HG02885 (cell line): ENCODE results near the gene MVP.
"Not testable (repeated sequence)": the region's sequence is repeated elsewhere in the genome, so short reads cannot be mapped to it uniquely, and the experiment has no call there.

Experiments
- ATAC-seq: cut with Tn5 transposase; IDR thresholded peaks from one replicate; pipeline ENCODE4 v1.9.1; 2021; ENCODE audit warnings: mild to moderate bottlenecking; ENCODE audit not compliant: unreplicated experiment, poor library complexity

Gene MVP

DNA sequence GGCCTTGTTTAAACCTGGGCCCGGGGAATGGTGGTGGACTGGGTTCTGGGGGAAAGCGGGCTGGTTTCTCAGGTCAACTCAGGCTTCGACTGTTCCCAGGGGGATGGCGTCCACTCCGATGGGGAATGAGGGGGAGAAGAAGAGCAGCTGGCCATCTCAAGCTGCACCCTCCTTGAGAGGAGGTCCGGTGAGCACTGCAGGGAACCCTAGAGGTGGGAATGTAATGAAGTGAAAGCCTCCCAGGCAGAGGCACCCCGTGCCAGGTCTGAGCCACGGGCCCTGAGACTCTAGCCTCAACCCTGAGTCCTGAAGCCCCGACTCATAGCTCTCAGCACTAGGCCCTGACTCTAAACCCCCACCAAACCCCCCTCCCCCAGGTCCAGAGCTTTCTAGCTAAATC lies 43.9 kb downstream of the MVP start:
- no peak for ATAC-seq

- ATAC-seq: no peak
These were observed 48.2 kb downstream of the MVP start for GRCh38 chr16:29868396-29869009.

DNA sequence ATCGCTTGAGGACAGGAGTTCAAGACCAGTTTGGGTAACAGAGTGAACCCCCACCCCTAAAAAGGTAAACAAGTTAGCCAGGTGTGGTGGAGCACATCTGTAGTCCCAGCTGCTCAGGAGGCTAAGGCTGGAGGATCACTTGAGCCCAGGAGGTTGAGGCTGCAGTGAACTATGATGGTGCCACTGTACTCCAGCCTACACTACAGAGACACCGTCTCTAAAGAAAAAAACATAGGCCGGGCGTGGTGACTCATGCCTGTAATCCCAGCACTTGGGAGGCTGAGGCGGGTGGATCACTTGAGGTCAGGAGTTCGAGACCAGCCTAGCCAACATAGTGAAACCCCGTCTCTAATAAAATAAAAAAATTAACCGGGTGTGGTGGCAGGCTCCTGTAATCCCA lies 48.8 kb downstream of the MVP start:
- not testable (repeated sequence) for ATAC-seq

GRCh38 chr16:29871822-29872546 lies 51.7 kb downstream of the MVP start:
- no peak for ATAC-seq

- no peak for ATAC-seq
These were observed 53.1 kb downstream of the MVP start for GRCh38 chr16:29873319-29873718.

DNA sequence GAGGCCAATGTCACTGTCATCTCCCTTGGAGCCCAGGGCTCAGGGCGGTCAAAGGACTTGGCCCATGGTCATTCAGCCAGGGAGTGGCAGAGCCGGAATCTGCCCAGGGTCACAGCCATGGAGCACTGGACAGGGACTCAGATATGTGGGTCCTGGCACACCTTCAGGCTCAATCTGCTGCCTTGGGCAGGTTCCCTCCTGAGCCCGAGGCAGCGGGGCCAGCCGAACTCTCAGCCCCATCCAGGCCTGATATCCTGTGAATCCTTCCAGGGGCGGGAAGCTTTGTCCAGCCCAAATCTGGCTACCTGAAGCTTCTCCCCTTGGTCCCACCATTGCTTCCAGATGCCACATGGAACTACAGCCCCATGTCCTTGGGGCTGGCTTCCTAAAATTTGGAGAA lies 54.9 kb downstream of the MVP start:
- no peak for ATAC-seq

DNA sequence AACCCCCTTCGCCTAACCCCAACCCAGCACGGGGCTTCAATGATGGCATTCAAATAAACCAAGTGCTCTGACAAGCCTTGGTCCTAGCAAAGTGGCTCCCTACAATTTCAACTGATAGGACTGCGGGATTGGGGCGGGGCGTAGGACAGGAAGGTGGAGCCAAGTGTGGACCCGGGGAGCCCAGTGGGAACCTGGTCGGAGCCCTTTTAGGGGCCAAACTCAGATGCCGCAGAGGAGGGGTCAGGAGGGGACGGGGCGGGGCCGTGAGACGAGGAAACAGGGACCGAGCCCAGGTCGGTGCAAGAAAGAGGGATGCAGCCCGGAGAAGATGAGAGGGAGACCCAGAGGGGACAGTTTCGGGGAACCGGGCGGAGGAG lies 55.9 kb downstream of the MVP start:
- ATAC-seq: no peak

DNA sequence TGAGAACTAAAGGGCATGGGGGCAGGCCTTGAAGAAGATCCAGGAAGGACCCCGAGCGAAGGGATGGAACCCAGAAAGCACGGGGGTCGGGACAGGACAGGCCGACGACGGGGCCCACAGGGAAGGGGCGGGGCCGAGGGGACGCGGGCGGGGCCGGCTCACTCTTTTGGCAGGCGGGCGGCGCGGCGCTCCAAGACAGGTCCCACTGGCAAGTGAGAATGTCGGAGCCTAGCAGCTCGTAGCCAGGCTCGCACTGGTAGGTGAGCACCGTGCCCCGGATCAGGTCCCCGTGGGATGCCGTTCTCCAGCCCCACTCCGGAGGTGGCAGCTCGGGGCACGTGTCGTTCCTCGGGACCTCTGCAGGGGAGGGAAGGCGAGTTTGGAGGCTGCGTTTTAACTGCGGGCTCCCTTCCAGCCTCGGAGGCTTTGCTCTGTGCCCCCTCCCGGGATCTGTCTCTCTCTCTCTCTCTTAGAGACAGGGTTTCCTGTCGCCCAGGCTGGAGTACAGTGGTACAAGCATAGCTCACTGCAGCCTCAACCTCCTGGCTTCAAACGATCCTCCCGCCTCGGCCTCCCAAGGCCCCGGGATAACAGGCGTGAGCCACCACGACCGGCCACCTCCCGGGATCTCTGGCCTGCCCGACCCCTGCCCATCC lies 56.5 kb downstream of the MVP start:
- ATAC-seq: no peak

DNA sequence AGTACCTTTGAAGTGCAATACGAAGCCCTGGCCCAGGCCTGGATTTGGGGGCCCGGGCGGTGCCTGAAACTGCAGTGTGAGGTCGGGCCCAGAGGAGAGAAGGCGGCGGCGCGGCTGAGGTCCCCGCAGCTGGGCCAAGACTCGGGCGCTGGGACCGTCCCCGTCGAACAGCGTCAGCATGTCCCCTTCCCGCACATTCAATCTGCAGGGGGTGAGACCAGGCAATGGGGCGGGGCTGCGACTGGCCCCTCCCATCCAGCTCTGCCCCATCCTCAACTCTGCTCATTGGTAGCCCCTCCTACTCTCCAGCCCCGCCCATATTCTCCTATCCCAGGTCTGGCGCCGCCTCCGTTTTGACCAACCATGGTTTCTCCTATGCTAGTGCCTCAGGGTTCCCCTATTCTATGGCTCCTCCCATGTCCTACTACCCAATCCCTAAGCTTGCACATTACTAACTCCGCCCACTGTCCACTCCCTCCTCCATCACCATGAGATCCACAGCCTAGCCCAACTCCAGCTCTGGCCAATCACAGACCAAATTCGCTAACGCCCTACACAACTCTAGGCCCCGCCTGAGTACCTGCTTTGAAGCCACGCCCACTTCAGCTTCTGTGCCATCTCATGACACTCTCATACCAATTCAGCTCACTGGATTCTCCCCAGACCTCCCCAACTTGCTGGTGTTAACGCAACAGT lies 57.2 kb downstream of the MVP start:
- no peak for ATAC-seq

DNA sequence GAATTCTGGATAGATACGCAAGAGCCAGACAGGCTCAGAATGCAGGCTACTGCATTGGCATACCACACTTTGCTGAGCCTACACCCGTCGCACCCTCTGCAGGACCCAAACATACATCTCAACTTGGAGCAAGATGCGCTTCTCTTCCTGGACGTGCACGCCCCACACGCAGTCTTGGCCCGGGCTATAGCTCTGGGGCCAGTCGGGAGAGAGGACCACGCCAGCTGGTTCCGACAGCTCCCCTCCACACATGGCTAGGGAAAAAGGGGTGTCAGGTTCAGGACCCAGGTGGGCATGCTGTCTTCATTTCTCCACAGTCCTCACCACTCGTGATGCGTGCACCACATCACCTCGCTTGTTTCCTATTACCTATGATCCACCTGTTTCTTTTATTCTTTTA lies 57.9 kb downstream of the MVP start:
- no peak for ATAC-seq

GRCh38 chr16:29881050-29881449 lies 60.8 kb downstream of the MVP start:
- no peak for ATAC-seq

- no peak for ATAC-seq
These were observed 63.7 kb downstream of the MVP start for GRCh38 chr16:29883987-29884386.

- not testable (repeated sequence) for ATAC-seq
These were observed 69.1 kb downstream of the MVP start for GRCh38 chr16:29889372-29889771.

GRCh38 chr16:29891525-29892457 lies 71.5 kb downstream of the MVP start:
- no peak for ATAC-seq

DNA sequence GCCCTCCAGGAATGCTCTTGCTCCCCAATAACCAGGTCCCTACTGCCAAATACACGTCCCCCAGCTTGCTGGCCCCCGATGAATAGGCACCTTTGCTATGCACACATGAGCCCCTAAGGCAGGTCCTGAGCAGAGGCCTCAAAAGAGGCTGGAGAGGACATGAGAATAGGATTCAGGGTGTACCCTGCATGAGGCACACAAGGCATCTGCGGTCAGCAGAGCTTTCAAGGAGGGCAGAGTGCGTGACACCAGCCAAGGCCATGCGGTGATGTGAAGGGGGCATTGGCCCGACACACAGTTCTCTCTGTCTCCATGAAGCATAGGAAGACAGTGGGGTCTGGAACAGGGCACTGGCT lies 72.2 kb downstream of the MVP start:
- no peak for ATAC-seq

GRCh38 chr16:29893553-29893952 lies 73.3 kb downstream of the MVP start:
- no peak for ATAC-seq

- ATAC-seq: no peak
These were observed 74.1 kb downstream of the MVP start for GRCh38 chr16:29894352-29894751.

- ATAC-seq: no peak
These were observed 76.6 kb downstream of the MVP start for GRCh38 chr16:29896841-29897240.

DNA sequence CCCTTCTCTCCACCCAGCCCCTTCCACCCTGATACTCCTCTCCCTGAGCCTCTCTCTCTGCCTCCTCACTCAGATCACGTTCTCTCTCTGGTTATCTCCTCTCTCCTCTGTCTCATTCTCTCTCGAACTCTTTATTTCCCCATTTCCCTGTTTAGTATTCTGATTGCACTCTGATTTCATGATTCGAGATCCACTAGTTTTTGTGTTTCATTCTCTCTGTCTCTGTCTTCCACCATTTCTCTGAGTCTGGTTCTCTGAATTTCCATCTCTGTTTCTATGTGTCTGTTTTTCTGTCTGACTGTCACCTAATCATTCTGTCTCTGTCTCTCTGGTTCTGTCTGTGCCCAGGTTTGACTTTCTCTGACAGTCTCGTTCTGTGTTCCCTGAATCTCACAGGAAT lies 77.1 kb downstream of the MVP start:
- ATAC-seq: no peak
